OCI-LY7 (cell line): ENCODE data around the gene SEMA3C.

Experiments
- CTCF ChIP-seq: fragments of 200-600 bp; sonication (generic); conservative IDR thresholded peaks from 2 replicates; pipeline ENCODE4 v1.5.1; 2014; ENCODE audit warnings: mild to moderate bottlenecking, antibody characterized with exemption, low read length, moderate library complexity, mixed read lengths
- EZH2phosphoT487 ChIP-seq: fragments of 200-600 bp; sonication (generic); IDR thresholded peaks from 2 replicates; pipeline ENCODE4 v1.6.1; 2018; ENCODE audit warnings: low read depth, borderline replicate concordance, mild to moderate bottlenecking, mixed run types, antibody characterized with exemption, low read length, moderate library complexity, mixed read lengths

DNA sequence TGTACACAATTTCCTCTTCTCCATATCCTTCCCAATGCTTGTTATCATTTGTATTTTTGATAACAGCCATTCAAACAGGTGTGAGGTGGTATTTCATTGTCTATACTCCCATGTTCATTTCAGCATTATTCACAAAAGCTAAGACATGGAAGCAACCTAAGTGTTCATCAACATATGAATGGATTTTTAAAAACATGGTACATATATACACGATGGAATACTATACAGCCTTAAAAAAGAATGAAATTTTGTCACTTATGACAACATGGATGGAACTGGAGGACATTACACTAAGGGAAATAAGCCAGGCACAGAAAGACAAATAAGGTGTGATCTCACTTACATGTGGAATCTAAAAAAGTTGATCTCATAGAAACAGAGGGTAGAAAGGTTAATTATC lies 109.3 kb downstream of the SEMA3C start:
- no peak for TF ChIP-seq CTCF
- no peak for TF ChIP-seq EZH2phosphoT487
